Loucy (cell line): ENCODE measurements around the gene PADI3.

ENCODE experiments used
- EZH2phosphoT487 ChIP-seq: fragments of 200-600 bp; IDR thresholded peaks from 2 replicates; pipeline ENCODE4 v1.6.1; 2018; ENCODE audit warnings: antibody characterized with exemption, mild to moderate bottlenecking, moderate library complexity, borderline replicate concordance
- TF ChIP-seq, protein P1 (sequence below): fragments of 200-600 bp; sonication (generic); conservative IDR thresholded peaks from 2 replicates; pipeline ENCODE4 v1.5.1; 2014; ENCODE audit warnings: mild to moderate bottlenecking, antibody characterized with exemption, low read length

DNA sequence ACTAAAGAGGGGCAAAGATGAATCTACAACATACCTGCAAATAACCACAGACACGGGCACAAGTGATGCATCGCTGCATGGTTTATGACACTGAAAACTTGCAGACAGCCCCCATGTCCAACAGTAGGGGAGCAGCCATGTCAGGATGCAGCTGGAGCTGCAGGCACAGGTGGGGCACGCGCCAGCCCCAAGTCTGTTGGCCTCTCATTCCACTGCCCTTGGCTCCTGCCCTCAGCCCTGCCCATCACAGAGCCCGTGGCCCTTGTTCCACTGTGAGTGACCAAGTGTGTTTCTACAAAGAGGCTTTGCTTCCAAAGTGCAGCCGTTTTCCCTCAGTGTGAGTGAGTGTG lies 55.9 kb downstream of the PADI3 start:
- TF ChIP-seq, protein P1, sequence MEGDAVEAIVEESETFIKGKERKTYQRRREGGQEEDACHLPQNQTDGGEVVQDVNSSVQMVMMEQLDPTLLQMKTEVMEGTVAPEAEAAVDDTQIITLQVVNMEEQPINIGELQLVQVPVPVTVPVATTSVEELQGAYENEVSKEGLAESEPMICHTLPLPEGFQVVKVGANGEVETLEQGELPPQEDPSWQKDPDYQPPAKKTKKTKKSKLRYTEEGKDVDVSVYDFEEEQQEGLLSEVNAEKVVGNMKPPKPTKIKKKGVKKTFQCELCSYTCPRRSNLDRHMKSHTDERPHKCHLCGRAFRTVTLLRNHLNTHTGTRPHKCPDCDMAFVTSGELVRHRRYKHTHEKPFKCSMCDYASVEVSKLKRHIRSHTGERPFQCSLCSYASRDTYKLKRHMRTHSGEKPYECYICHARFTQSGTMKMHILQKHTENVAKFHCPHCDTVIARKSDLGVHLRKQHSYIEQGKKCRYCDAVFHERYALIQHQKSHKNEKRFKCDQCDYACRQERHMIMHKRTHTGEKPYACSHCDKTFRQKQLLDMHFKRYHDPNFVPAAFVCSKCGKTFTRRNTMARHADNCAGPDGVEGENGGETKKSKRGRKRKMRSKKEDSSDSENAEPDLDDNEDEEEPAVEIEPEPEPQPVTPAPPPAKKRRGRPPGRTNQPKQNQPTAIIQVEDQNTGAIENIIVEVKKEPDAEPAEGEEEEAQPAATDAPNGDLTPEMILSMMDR, result no peak
- TF ChIP-seq EZH2phosphoT487, result no peak
